Ascending aorta (tissue), 2 donors: ENCODE measurements around the gene QSOX1. TPM values are rescaled to one million over a fixed set of nuclear protein-coding genes. Genes with fewer than 3 reads are reported as not detected.

Experiments
- DNase-seq, 2 donors: peaks; one replicate each; pipeline ENCODE4 v3.0.0-alpha.2; 2019; ENCODE audit warnings: low spot score in 2 of 2
- H3K27ac ChIP-seq, 2 donors: fragments of 200-600 bp; sonication (generic); one replicate each; pipeline ENCODE4 v1.5.1; 2016 to 2017; ENCODE audit warnings: mild to moderate bottlenecking in 1 of 2
- H3K27me3 ChIP-seq: fragments of 200-600 bp; sonication (generic); one replicate; pipeline ENCODE4 v1.5.1; 2017
- H3K36me3 ChIP-seq, 2 donors: fragments of 200-600 bp; sonication (generic); one replicate each; pipeline ENCODE4 v1.5.1; 2016
- H3K4me1 ChIP-seq, 2 donors: fragments of 200-600 bp; sonication (generic); one replicate each; pipeline ENCODE4 v1.5.1; 2016 to 2017; ENCODE audit warnings: mild to moderate bottlenecking in 1 of 2
- H3K4me3 ChIP-seq, 2 donors: fragments of 200-600 bp; sonication (generic); one replicate each; pipeline ENCODE4 v1.5.1; 2016 to 2017; ENCODE audit warnings: mild to moderate bottlenecking in 1 of 2
- H3K9me3 ChIP-seq, 2 donors: fragments of 200-600 bp; sonication (generic); one replicate each; pipeline ENCODE4 v1.5.1; 2016
- intact Hi-C: fragments of 100-400 bp; cut with DNase I; formaldehyde crosslinking; loops from one replicate; pipeline ENCODE4 v1.15.1; 2023
- total RNA-seq: library from RNA; depleted of rRNA; stranded (reverse); fragments of >200 nt; gene quantifications from one replicate; pipeline ENCODE4 v1.1.0, GENCODE V29; 2016
- TF ChIP-seq, protein P1 (sequence below), 3 experiments: fragments of 200-600 bp in 2 of 3; fragments of 450-650 bp in 1 of 3; sonication (generic) in 2 of 3; IDR thresholded peaks; one replicate each; pipeline ENCODE4 v1.5.1; 2016 to 2019; ENCODE audit warnings: antibody characterized with exemption in 3 of 3, mild to moderate bottlenecking in 1 of 3, moderate library complexity in 1 of 3

Gene QSOX1
- total RNA-seq, 1 donor from 2014 or later = 200 TPM

DNA sequence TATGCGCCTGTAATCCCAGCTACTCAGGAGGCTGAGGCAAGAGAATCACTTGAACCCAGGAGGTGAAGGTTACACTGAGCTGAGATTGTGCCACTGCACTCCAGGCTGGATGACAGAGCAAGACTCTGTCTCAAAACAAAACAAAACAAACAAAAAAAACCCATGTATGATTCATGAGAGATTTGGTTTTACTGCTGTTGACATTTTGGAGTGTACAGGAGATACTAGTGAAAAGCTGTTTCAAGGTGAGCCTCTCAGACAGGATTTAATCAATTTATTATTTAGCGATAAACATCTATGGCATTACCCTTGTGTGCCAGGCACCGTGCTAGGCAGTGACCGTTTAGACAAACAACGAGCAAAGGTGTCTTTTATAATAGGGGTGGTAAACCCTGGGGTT, 91.9 kb downstream of the QSOX1 start:
- Histone ChIP-seq H3K9me3 (no peaks in the 10 kb centered on the region), H3K27ac (no peak overlapping the region), H3K36me3 (no peaks in the 10 kb centered on the region), H3K4me1 (no peaks in the 10 kb centered on the region), H3K27me3 (peaks cover 5% of the 10 kb centered on the region), H3K4me3 (no peak overlapping the region)
- no peak for DNase-seq
- intact Hi-C loops = no loop called here
- TF ChIP-seq, protein P1, sequence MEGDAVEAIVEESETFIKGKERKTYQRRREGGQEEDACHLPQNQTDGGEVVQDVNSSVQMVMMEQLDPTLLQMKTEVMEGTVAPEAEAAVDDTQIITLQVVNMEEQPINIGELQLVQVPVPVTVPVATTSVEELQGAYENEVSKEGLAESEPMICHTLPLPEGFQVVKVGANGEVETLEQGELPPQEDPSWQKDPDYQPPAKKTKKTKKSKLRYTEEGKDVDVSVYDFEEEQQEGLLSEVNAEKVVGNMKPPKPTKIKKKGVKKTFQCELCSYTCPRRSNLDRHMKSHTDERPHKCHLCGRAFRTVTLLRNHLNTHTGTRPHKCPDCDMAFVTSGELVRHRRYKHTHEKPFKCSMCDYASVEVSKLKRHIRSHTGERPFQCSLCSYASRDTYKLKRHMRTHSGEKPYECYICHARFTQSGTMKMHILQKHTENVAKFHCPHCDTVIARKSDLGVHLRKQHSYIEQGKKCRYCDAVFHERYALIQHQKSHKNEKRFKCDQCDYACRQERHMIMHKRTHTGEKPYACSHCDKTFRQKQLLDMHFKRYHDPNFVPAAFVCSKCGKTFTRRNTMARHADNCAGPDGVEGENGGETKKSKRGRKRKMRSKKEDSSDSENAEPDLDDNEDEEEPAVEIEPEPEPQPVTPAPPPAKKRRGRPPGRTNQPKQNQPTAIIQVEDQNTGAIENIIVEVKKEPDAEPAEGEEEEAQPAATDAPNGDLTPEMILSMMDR (IDR thresholded peaks at IDR 0.05) = no peak

DNA sequence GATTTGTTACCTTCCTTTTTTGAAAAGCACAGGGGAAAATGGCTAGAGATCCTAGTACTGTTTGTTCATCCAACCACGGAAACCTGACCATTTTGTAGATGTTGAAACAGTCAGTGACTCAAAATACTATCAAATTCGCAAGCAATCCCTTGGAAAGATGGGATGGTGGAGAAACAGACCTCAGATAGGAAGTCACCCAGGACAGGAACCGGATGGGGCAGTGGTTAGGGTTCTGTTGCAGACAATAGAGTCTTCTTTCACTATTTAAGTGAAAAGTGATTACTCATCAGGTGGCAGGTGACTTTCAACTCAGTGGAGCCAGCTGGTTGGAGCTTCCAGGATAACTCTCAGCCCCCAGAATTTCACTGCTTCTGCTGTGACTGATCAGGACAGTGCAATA, 92.4 kb downstream of the QSOX1 start:
- intact Hi-C loops = no loop called here
- DNase-seq = no peak
- H3K4me1 ChIP-seq = no peaks in the 10 kb centered on the region
- no peak overlapping the region for H3K27ac ChIP-seq
- peaks cover 5% of the 10 kb centered on the region for H3K27me3 ChIP-seq
- H3K9me3 ChIP-seq = no peaks in the 10 kb centered on the region
- H3K36me3 ChIP-seq = no peaks in the 10 kb centered on the region
- H3K4me3 ChIP-seq = no peak overlapping the region
- TF ChIP-seq, protein P1 (IDR thresholded peaks at IDR 0.05) = no peak

DNA sequence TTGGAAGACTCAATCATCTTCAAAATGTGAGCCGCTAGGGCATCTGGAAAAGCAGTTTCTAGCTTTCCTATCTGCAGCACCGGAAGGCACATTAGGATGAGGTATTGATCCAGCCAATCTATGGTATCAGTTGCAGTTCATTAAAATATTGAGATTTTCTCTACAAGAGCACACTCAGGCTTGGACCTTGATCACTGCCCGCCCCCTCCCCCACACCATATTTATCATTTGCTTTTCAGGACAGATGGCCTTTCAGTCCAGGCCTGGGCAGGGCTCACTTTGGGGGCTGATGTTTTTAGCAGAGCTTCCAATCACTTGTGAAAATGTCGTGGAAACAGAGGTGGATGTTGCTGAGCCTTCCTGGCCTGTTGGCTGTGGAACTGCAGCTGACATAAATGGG, 92.9 kb downstream of the QSOX1 start:
- intact Hi-C loops = no loop called here
- TF ChIP-seq, protein P1 (IDR thresholded peaks at IDR 0.05) = no peak

DNA sequence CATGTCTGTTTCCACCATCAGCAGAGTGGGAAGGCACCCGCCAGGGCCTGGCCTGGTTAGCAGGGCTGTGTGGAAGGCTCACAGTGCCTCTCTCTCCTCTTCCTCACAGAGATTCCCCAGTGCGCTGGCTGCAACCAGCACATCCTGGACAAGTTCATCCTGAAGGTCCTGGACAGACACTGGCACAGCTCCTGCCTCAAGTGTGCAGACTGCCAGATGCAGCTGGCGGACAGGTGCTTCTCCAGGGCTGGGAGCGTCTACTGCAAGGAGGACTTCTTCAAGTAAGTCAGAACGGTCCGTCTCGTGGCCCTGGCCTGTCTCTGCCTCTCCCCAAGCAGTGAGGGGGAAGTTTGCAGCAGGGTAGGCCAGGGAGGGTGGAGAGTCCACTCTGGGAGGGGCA, 93.5 kb downstream of the QSOX1 start:
- Histone ChIP-seq H3K27me3 (peaks cover 5% of the 10 kb centered on the region), H3K9me3 (no peaks in the 10 kb centered on the region), H3K36me3 (no peaks in the 10 kb centered on the region), H3K27ac (no peak overlapping the region), H3K4me3 (no peak overlapping the region), H3K4me1 (no peaks in the 10 kb centered on the region)
- TF ChIP-seq, protein P1 (IDR thresholded peaks at IDR 0.05) = no peak
- intact Hi-C loops = no loop called here
- no peak for DNase-seq

More for the DNA sequence above, 92.9 kb downstream of the QSOX1 start:
- Histone ChIP-seq H3K9me3 (no peaks in the 10 kb centered on the region), H3K27me3 (peaks cover 5% of the 10 kb centered on the region), H3K4me1 (no peaks in the 10 kb centered on the region), H3K27ac (no peak overlapping the region), H3K4me3 (no peak overlapping the region), H3K36me3 (no peaks in the 10 kb centered on the region)
- no peak for DNase-seq

DNA sequence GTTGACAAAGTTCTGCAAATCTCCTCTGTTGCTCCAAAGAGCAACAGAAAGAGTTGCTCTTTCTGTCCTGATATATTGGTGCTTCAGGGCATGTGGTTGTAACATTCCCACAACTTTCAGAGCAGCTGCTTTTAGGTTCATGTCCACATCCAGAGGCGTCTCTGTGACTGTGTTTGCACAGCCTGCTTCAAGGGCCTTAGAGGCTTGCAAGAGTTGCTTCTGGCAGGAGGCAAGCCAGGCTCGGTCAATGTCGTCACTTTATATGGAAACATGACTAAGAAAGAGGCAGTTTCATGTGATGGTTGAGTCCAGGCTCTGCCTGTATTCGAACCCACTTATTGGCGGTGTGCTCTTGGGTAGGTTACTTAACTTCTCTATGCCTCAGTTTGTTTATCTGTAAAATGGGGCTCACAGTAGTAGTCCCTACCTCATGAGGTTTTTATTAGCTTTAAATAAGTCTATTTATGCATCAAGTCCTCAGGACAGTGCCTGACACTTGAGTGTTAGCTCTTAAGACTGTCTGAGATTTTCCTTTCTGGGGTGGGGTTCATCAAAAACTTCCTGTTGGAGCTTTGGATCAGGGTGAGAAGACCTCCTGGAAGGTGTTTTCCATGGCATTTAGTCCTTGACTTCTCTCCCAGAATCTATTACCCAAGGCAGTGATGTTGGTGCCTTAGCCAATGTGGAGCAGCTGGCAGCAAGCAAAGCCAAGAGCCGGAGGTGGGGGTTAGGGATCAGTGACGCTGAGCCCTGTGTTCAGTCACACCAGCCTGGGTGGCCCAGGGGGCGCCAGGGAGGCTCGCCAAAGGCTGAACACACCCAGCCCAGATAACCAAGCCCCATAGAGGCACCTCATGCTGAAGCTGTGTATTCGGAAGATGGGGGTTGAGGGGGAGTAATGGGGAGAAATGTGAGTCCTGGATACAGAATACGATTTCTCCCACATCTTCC, 94.3 kb downstream of the QSOX1 start:
- TF ChIP-seq, protein P1 (IDR thresholded peaks at IDR 0.05) = no peak
- Histone ChIP-seq H3K4me1 (no peaks in the 10 kb centered on the region), H3K4me3 (no peak overlapping the region), H3K27ac (no peak overlapping the region), H3K9me3 (no peaks in the 10 kb centered on the region), H3K36me3 (no peaks in the 10 kb centered on the region), H3K27me3 (no peaks in the 10 kb centered on the region)
- intact Hi-C loops = no loop called here
- DNase-seq = no peak
